Neural cell (in vitro differentiated cells): ENCODE data around the gene MBD4. TPM values are rescaled to one million over a fixed set of nuclear protein-coding genes. Genes with fewer than 3 reads are reported as not detected.
A peak's percentile ranks its signal among the peaks of the same experiment; 100 is the strongest.

ENCODE experiments used
- H2AFZ ChIP-seq: fragments of 200-600, 300-800 bp; sonication (generic), shearing (Covaris generic); 2 replicates; pipeline ENCODE4 v1.6.0; 2014; ENCODE audit warnings: low read depth, mild to moderate bottlenecking, antibody characterized with exemption, low read length, moderate library complexity
- H3F3A ChIP-seq: fragments of 200-600 bp; shearing (Covaris generic); 2 replicates; pipeline ENCODE4 v1.6.1; 2016; ENCODE audit warnings: mild to moderate bottlenecking, moderate library complexity, mixed read lengths, antibody characterized with exemption, low read length; ENCODE audit not compliant: insufficient read depth, poor library complexity, severe bottlenecking
- H3K27ac ChIP-seq: fragments of 200-600, 300-800 bp; sonication (generic), shearing (Covaris generic); 2 replicates; pipeline ENCODE4 v1.5.1; 2014; ENCODE audit warnings: mild to moderate bottlenecking, low read length, moderate library complexity
- H3K27me3 ChIP-seq: fragments of 300-800, 200-600 bp; sonication (generic), shearing (Covaris generic); 2 replicates; pipeline ENCODE4 v1.6.0; 2014; ENCODE audit warnings: mild to moderate bottlenecking, low read depth, low read length, moderate library complexity; ENCODE audit not compliant: insufficient read depth
- H3K36me3 ChIP-seq: fragments of 300-800, 200-600 bp; sonication (generic), shearing (Covaris generic); 2 replicates; pipeline ENCODE4 v1.5.1; 2014; ENCODE audit warnings: mild to moderate bottlenecking, antibody characterized with exemption, low read length, moderate library complexity; ENCODE audit not compliant: insufficient read depth
- H3K4me2 ChIP-seq: fragments of 300-800, 200-600 bp; sonication (generic), shearing (Covaris generic); 2 replicates; pipeline ENCODE4 v1.6.0; 2014; ENCODE audit warnings: mild to moderate bottlenecking, low read length
- H3K4me3 ChIP-seq: fragments of 300-800, 200-600 bp; sonication (generic), shearing (Covaris generic); 2 replicates; pipeline ENCODE4 v1.5.1; 2014; ENCODE audit warnings: mild to moderate bottlenecking, low read length, moderate library complexity
- H3K79me2 ChIP-seq: fragments of 200-600 bp; shearing (Covaris generic); replicated peaks from 2 replicates; pipeline ENCODE4 v1.6.0; 2014; ENCODE audit warnings: mild to moderate bottlenecking, low read length, moderate library complexity; ENCODE audit not compliant: insufficient read depth
- H3K9ac ChIP-seq: fragments of 300-800, 200-600 bp; sonication (generic), shearing (Covaris generic); 2 replicates; pipeline ENCODE4 v1.6.1; 2016; ENCODE audit warnings: mild to moderate bottlenecking, low read length, mixed read lengths
- H3K9me2 ChIP-seq: fragments of 200-600 bp; shearing (Covaris generic); 2 replicates; pipeline ENCODE4 v1.6.1; 2016; ENCODE audit warnings: mild to moderate bottlenecking, low read length, mixed read lengths; ENCODE audit not compliant: insufficient read depth
- H3K9me3 ChIP-seq: fragments of 200-600, 300-800 bp; sonication (generic), shearing (Covaris generic); 2 replicates; pipeline ENCODE4 v1.6.1; 2016; ENCODE audit warnings: mild to moderate bottlenecking, mixed run types, low read length, moderate library complexity, mixed read lengths
- H4K20me1 ChIP-seq: fragments of 200-600 bp; shearing (Covaris generic); 2 replicates; pipeline ENCODE4 v1.6.1; 2016; ENCODE audit warnings: mild to moderate bottlenecking, mixed run types; ENCODE audit not compliant: insufficient read depth
- CTCF ChIP-seq: fragments of 450-650 bp; IDR thresholded peaks from 2 replicates; pipeline ENCODE4 v1.5.1; 2014; ENCODE audit warnings: antibody characterized with exemption, mild to moderate bottlenecking, moderate library complexity; ENCODE audit not compliant: poor library complexity, severe bottlenecking
- EP300 ChIP-seq: fragments of 450-650 bp; conservative IDR thresholded peaks from 2 replicates; pipeline ENCODE4 v1.6.1; 2014; ENCODE audit warnings: antibody characterized with exemption, mild to moderate bottlenecking, moderate library complexity; ENCODE audit not compliant: poor library complexity, severe bottlenecking
- EZH2 ChIP-seq: fragments of 200-600, 300-800 bp; shearing (Covaris generic), sonication (generic); IDR thresholded peaks from 2 replicates; pipeline ENCODE4 v1.6.1; 2014; ENCODE audit warnings: antibody characterized with exemption, low read length, borderline replicate concordance, mild to moderate bottlenecking; ENCODE audit not compliant: insufficient read depth, poor library complexity, severe bottlenecking
- MXI1 ChIP-seq: fragments of 450-650 bp; conservative IDR thresholded peaks from 2 replicates; pipeline ENCODE4 v1.6.1; 2014; ENCODE audit warnings: antibody characterized with exemption, mild to moderate bottlenecking; ENCODE audit not compliant: poor library complexity, severe bottlenecking
- POLR2AphosphoS5 ChIP-seq: IDR thresholded peaks from 2 replicates; pipeline ENCODE4 v1.6.1; 2012
- RAD21 ChIP-seq: fragments of 450-650 bp; conservative IDR thresholded peaks from 2 replicates; pipeline ENCODE4 v1.6.1; 2014; ENCODE audit warnings: antibody characterized with exemption, mild to moderate bottlenecking, moderate library complexity
- SMC3 ChIP-seq: fragments of 450-650 bp; conservative IDR thresholded peaks from 2 replicates; pipeline ENCODE4 v1.6.1; 2014; ENCODE audit warnings: antibody characterized with exemption, mild to moderate bottlenecking, moderate library complexity; ENCODE audit not compliant: poor library complexity
- TAF1 ChIP-seq: IDR thresholded peaks from 2 replicates; pipeline ENCODE4 v1.6.1; 2012; ENCODE audit warnings: low read depth
- polyA plus RNA-seq: library from polyadenylated mRNA; depleted of rRNA; stranded (reverse); fragments of >200 nt; gene quantifications from 2 replicates; pipeline ENCODE4 v1.2.3, GENCODE V29; 2014
- TF ChIP-seq, protein P1 (sequence below): IDR thresholded peaks from 2 replicates; pipeline ENCODE4 v1.6.1; 2012; ENCODE audit warnings: borderline replicate concordance

MBD4 gene
- polyA plus RNA-seq, 1 donor from 2014 or later, result 50.0 TPM

DNA sequence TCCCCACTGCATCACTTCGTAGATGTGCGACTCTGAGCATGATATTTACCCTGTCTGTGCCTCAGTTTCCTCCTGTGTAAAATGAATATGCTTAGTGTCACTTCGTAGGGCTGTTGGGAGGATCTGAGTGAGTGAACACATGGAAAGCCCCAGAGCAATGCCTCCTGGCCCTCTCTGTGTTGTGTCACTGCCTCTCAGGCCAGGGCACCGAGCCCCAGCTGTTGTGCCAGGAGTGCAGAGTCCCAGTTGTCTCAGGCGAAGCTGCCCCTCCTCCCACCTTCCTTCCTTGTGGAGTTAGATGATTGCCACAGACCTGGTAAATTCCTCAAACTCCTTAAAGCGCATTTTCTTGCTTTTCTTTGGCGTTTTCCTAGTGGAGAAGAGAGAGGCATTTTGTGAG lies 37.5 kb downstream of the MBD4 start:
- Histone ChIP-seq H2AFZ (no peak overlapping the region), H3K36me3 (no peaks in the 10 kb centered on the region), H3K27ac (no peak overlapping the region), H4K20me1 (no peaks in the 10 kb centered on the region), H3F3A (no peaks in the 10 kb centered on the region), H3K9me2 (no peaks in the 10 kb centered on the region), H3K79me2 (peaks cover 21% of the 10 kb centered on the region), H3K27me3 (no peaks in the 10 kb centered on the region), H3K9me3 (no peaks in the 10 kb centered on the region), H3K9ac (no peak overlapping the region), H3K4me3 (no peak overlapping the region), H3K4me2 (no peak overlapping the region)
- TF ChIP-seq SMC3 (no peak), RAD21 (no peak), TAF1 (no peak), EP300 (no peak), MXI1 (no peak), EZH2 (no peak)
- TF ChIP-seq, protein P1, sequence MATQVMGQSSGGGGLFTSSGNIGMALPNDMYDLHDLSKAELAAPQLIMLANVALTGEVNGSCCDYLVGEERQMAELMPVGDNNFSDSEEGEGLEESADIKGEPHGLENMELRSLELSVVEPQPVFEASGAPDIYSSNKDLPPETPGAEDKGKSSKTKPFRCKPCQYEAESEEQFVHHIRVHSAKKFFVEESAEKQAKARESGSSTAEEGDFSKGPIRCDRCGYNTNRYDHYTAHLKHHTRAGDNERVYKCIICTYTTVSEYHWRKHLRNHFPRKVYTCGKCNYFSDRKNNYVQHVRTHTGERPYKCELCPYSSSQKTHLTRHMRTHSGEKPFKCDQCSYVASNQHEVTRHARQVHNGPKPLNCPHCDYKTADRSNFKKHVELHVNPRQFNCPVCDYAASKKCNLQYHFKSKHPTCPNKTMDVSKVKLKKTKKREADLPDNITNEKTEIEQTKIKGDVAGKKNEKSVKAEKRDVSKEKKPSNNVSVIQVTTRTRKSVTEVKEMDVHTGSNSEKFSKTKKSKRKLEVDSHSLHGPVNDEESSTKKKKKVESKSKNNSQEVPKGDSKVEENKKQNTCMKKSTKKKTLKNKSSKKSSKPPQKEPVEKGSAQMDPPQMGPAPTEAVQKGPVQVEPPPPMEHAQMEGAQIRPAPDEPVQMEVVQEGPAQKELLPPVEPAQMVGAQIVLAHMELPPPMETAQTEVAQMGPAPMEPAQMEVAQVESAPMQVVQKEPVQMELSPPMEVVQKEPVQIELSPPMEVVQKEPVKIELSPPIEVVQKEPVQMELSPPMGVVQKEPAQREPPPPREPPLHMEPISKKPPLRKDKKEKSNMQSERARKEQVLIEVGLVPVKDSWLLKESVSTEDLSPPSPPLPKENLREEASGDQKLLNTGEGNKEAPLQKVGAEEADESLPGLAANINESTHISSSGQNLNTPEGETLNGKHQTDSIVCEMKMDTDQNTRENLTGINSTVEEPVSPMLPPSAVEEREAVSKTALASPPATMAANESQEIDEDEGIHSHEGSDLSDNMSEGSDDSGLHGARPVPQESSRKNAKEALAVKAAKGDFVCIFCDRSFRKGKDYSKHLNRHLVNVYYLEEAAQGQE, result no peak

DNA sequence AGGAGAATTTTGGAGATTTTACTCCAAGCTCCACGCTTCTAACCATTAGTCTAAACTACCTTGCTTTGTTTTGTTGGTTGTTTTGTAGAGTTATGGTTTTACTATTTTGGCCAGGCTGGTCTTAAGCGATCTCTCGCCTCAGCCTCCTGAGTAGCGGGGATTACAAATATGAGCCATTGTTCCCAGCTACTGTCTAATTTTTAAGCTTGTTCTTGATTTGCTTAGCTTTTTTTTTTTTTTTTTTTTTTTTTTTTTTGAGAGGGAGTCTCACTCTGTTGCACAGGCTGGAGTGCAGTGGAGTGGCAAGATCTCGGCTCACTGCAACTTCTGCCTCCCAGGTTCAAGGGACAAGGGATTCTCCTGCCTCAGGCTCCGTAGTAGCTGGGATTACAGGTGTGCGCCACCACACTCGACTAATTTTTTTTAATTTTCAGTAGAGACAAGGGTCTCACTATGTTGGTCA lies 39.8 kb downstream of the MBD4 start:
- Histone ChIP-seq H3K79me2 (peaks cover 26% of the 10 kb centered on the region), H3F3A (no peaks in the 10 kb centered on the region), H3K9me2 (no peaks in the 10 kb centered on the region), H3K9me3 (no peaks in the 10 kb centered on the region), H3K27ac (no peak overlapping the region), H2AFZ (no peak overlapping the region), H3K27me3 (no peaks in the 10 kb centered on the region), H4K20me1 (no peaks in the 10 kb centered on the region), H3K9ac (peak overlapping the region; percentile 81), H3K36me3 (no peaks in the 10 kb centered on the region), H3K4me3 (peak overlapping the region; percentile 76), H3K4me2 (peak overlapping the region; percentile 44)
- TF ChIP-seq EP300 (no peak), TAF1 (no peak), MXI1 (no peak), POLR2AphosphoS5 (no peak), EZH2 (no peak), CTCF (no peak), SMC3 (no peak), RAD21 (no peak)
- TF ChIP-seq, protein P1, result no peak
